HepG2 (cell line): ENCODE measurements around the gene SLC7A8. TPM values are rescaled to one million over a fixed set of nuclear protein-coding genes. Genes with fewer than 3 reads are reported as not detected.
A peak's percentile ranks its signal among the peaks of the same experiment; 100 is the strongest.

ENCODE experiments used
- ASH2L ChIP-seq: fragments of 300-600, 200-600 bp; sonication (generic); IDR thresholded peaks from 2 replicates; pipeline ENCODE4 v1.7.0; 2017; ENCODE audit warnings: low read depth, mild to moderate bottlenecking, moderate library complexity, mixed read lengths, low read length; ENCODE audit not compliant: insufficient read length
- ATF5 ChIP-seq: sonication (generic); formaldehyde crosslinking; IDR thresholded peaks from 2 replicates; pipeline ENCODE4 v1.4.0; 2020; ENCODE audit warnings: mild to moderate bottlenecking, low read depth, missing genetic modification reagents
- ATF7-NPFF ChIP-seq: sonication (generic); formaldehyde crosslinking; IDR thresholded peaks from 2 replicates; pipeline ENCODE4 v1.8.1; 2023; ENCODE audit warnings: mild to moderate bottlenecking, low read depth, missing genetic modification reagents, moderate library complexity
- BHLHE40 ChIP-seq: IDR thresholded peaks from 2 replicates; pipeline ENCODE4 v1.6.1; 2011; ENCODE audit warnings: low read length, improper control_type of control experiment
- CCAR2 ChIP-seq: fragments of 200-400 bp; formaldehyde crosslinking; optimal IDR thresholded peaks from 2 replicates; pipeline ENCODE3; 2018; ENCODE audit warnings: low read depth, mild to moderate bottlenecking, low read length, moderate library complexity
- DMAP1 ChIP-seq: IDR thresholded peaks from 2 replicates; pipeline ENCODE4 v1.6.1; 2016
- DR1 ChIP-seq: sonication (generic); formaldehyde crosslinking; IDR thresholded peaks from 2 replicates; pipeline ENCODE4 v1.8.0; 2021; ENCODE audit warnings: mild to moderate bottlenecking, missing genetic modification reagents, inconsistent platforms
- ETV5 ChIP-seq: IDR thresholded peaks from 2 replicates; pipeline ENCODE4 v1.6.1; 2018; ENCODE audit warnings: missing biosample characterization, missing genetic modification reagents, inconsistent platforms, borderline replicate concordance
- MIXL1 ChIP-seq: IDR thresholded peaks from 2 replicates; pipeline ENCODE4 v1.6.1; 2016
- MNT ChIP-seq: fragments of 450-650 bp; IDR thresholded peaks from 2 replicates; pipeline ENCODE4 v1.6.1; 2016
- NFE2L2 ChIP-seq: fragments of 150-350 bp; IDR thresholded peaks from 2 replicates; pipeline ENCODE4 v1.6.1; 2014; ENCODE audit warnings: low read length
- RFX1 ChIP-seq: fragments of 450-650 bp; IDR thresholded peaks from 2 replicates; pipeline ENCODE4 v1.6.1; 2017
- RORA ChIP-seq: sonication (generic); formaldehyde crosslinking; IDR thresholded peaks from 2 replicates; pipeline ENCODE4 v1.5.0; 2020; ENCODE audit warnings: mild to moderate bottlenecking, missing genetic modification reagents, moderate library complexity
- SNAPC5 ChIP-seq: sonication (generic); formaldehyde crosslinking; IDR thresholded peaks from 2 replicates; pipeline ENCODE4 v1.8.1; 2023; ENCODE audit warnings: mild to moderate bottlenecking, missing genetic modification reagents, borderline replicate concordance
- SRSF4 ChIP-seq: fragments of 200-400 bp; formaldehyde crosslinking; IDR thresholded peaks from one replicate; pipeline ENCODE4 v1.6.1; 2018; ENCODE audit warnings: mild to moderate bottlenecking, low read depth, low read length, moderate library complexity; ENCODE audit not compliant: poor library complexity, severe bottlenecking
- TRIM22 ChIP-seq: fragments of 450-650 bp; IDR thresholded peaks from 2 replicates; pipeline ENCODE4 v1.6.1; 2017
- ZFP1 ChIP-seq: IDR thresholded peaks from 2 replicates; pipeline ENCODE4 v1.6.1; 2016
- ZNF138 ChIP-seq: sonication (generic); formaldehyde crosslinking; IDR thresholded peaks from 2 replicates; pipeline ENCODE4 v1.5.0; 2020; ENCODE audit warnings: mild to moderate bottlenecking, low read depth, missing genetic modification reagents
- ZNF225 ChIP-seq: sonication (generic); formaldehyde crosslinking; IDR thresholded peaks from 2 replicates; pipeline ENCODE4 v1.4.0; 2020; ENCODE audit warnings: mild to moderate bottlenecking, missing genetic modification reagents
- ZNF260 ChIP-seq: sonication (generic); formaldehyde crosslinking; IDR thresholded peaks from 2 replicates; pipeline ENCODE4 v1.4.0; 2020; ENCODE audit warnings: missing genetic modification reagents, low read depth, mild to moderate bottlenecking, borderline replicate concordance
- ZNF432 ChIP-seq: sonication (generic); formaldehyde crosslinking; IDR thresholded peaks from 2 replicates; pipeline ENCODE4 v1.5.0; 2020; ENCODE audit warnings: missing genetic modification reagents, mild to moderate bottlenecking, borderline replicate concordance
- ZNF563 ChIP-seq: sonication (generic); formaldehyde crosslinking; IDR thresholded peaks from 2 replicates; pipeline ENCODE4 v1.8.0; 2022; ENCODE audit warnings: mild to moderate bottlenecking, moderate library complexity, missing genetic modification reagents
- ZNF589 ChIP-seq: sonication (generic); formaldehyde crosslinking; conservative IDR thresholded peaks from 2 replicates; pipeline ENCODE4 v1.8.0; 2022; ENCODE audit warnings: mild to moderate bottlenecking, moderate library complexity, missing genetic modification reagents
- ZNF83 ChIP-seq: sonication (generic); formaldehyde crosslinking; IDR thresholded peaks from 2 replicates; pipeline ENCODE4 v1.4.0; 2020; ENCODE audit warnings: missing genetic modification reagents, mild to moderate bottlenecking, borderline replicate concordance
- ZSCAN29 ChIP-seq: sonication (generic); formaldehyde crosslinking; conservative IDR thresholded peaks from 2 replicates; pipeline ENCODE4 v1.4.0; 2020; ENCODE audit warnings: mild to moderate bottlenecking, missing genetic modification reagents
- ZXDC ChIP-seq: sonication (generic); formaldehyde crosslinking; IDR thresholded peaks from 2 replicates; pipeline ENCODE4 v1.5.0; 2020; ENCODE audit warnings: mild to moderate bottlenecking, missing genetic modification reagents
- polyA plus RNA-seq, 8 experiments: library from polyadenylated mRNA; depleted of rRNA in 3 of 8; stranded (reverse) in 7 of 8; unstranded in 1 of 8; fragments of >200 nt; fragmentation: Illumina TruSeq in 4 of 8; extraction: Trizol in 4 of 8; gene quantifications; 2 replicates each; pipeline versions ENCODE4 v1.2.1 to v1.2.3, GENCODE V29; 2011 to 2016; ENCODE audit warnings: low read depth in 4 of 8, missing spikeins in 1 of 8, mixed read lengths in 1 of 8; ENCODE audit not compliant: insufficient read depth in 1 of 8
- total RNA-seq, 5 experiments: library from RNA; depleted of rRNA; stranded (reverse); fragments of >200 nt; fragmentation: Illumina TruSeq; extraction: Trizol; gene quantifications; 2 replicates each; pipeline ENCODE4 v1.2.3, GENCODE V29; 2016; ENCODE audit warnings: low read depth in 1 of 5

The SLC7A8 gene
- total and polyA plus RNA-seq, 2 of the 13 experiments (the other 11 are each of a cell fraction or from before 2014, with no cell fraction given) = 0.25 TPM; not detected in 1

- no peak for TF ChIP-seq ATF5 (CRISPR knock-in tag)
- peak; percentile 20; the same call in 1 of the 2 replicates for TF ChIP-seq ETV5
- peak; percentile 98 for TF ChIP-seq ZNF225 (CRISPR knock-in tag)
- no peak for TF ChIP-seq ZNF260 (CRISPR knock-in tag)
- no peak for TF ChIP-seq NFE2L2
- no peak for TF ChIP-seq ZXDC (CRISPR knock-in tag)
- TF ChIP-seq DR1 (CRISPR knock-in tag) = no peak; the same call in 1 of the 2 replicates
- TF ChIP-seq ZNF589 (CRISPR knock-in tag) = no peak
- no peak for TF ChIP-seq MNT
- peak; percentile 97 for TF ChIP-seq ATF7-NPFF (CRISPR knock-in tag)
- TF ChIP-seq ZNF83 (CRISPR knock-in tag) = peak; percentile 97; the same call in 1 of the 2 replicates
- TF ChIP-seq SRSF4 = peak; percentile 61
- TF ChIP-seq RFX1 = no peak; the same call in 1 of the 2 replicates
- TF ChIP-seq ASH2L = peak; percentile 99
- TF ChIP-seq DMAP1 (CRISPR knock-in tag) = peak; percentile 95; the same call in 1 of the 2 replicates
- no peak for TF ChIP-seq RORA
- peak; percentile 79; the same call in 1 of the 2 replicates for TF ChIP-seq MIXL1 (CRISPR knock-in tag)
- TF ChIP-seq CCAR2 = no peak
- TF ChIP-seq ZFP1 = peak; percentile 55; the same call in 1 of the 2 replicates
- no peak; the same call in 1 of the 2 replicates for TF ChIP-seq BHLHE40
- peak; percentile 99 for TF ChIP-seq ZNF563 (CRISPR knock-in tag)
- peak; percentile 95 for TF ChIP-seq SNAPC5 (CRISPR knock-in tag)
- no peak for TF ChIP-seq ZNF432 (CRISPR knock-in tag)
- TF ChIP-seq ZNF138 (CRISPR knock-in tag) = peak; percentile 99
- peak; percentile 96 for TF ChIP-seq ZSCAN29 (CRISPR knock-in tag)
- TF ChIP-seq TRIM22 = no peak
These were observed 88.7 kb downstream of the SLC7A8 start, which contains the start of gene ACIN1 (continued) for GRCh38 chr14:23094666-23095195.
